HEK293T (cell line): ENCODE measurements around the gene ZNF469.
A peak's percentile ranks its signal among the peaks of the same experiment; 100 is the strongest.

Source experiments
- CTCF ChIA-PET: fragments of 350-600 bp; formaldehyde crosslinking; extraction: SDS; loops from one replicate; lab custom pipeline; 2021; ENCODE audit warnings: antibody characterized with exemption, inconsistent platforms; lab: Yijun Ruan, JAX
- POLR2A ChIA-PET: fragments of 350-600 bp; formaldehyde crosslinking; extraction: SDS; loops from one replicate; lab custom pipeline; 2020; ENCODE audit warnings: antibody characterized with exemption, inconsistent platforms; lab: Yijun Ruan, JAX
- DNase-seq: peaks from one replicate; pipeline ENCODE4 v3.0.0; 2012; ENCODE audit warnings: mixed read lengths; ENCODE audit errors: extremely low spot score
- ARNT ChIP-seq: fragments of 450-650 bp; IDR thresholded peaks from 2 replicates; pipeline ENCODE4 v1.6.1; 2017; ENCODE audit warnings: mild to moderate bottlenecking
- BHLHE40 ChIP-seq: fragments of 450-650 bp; IDR thresholded peaks from 2 replicates; pipeline ENCODE4 v1.6.1; 2016; ENCODE audit warnings: mild to moderate bottlenecking, moderate library complexity, borderline replicate concordance
- CTBP1 ChIP-seq: fragments of 450-650 bp; IDR thresholded peaks from 2 replicates; pipeline ENCODE4 v1.6.1; 2016; ENCODE audit warnings: borderline replicate concordance
- ELF4 ChIP-seq: fragments of 450-650 bp; IDR thresholded peaks from 2 replicates; pipeline ENCODE4 v1.6.1; 2017; ENCODE audit warnings: antibody characterized with exemption
- FOXA1 ChIP-seq: fragments of 450-650 bp; IDR thresholded peaks from 2 replicates; pipeline ENCODE4 v1.6.1; 2016; ENCODE audit warnings: mild to moderate bottlenecking
- FOXK2 ChIP-seq: fragments of 450-650 bp; IDR thresholded peaks from 2 replicates; pipeline ENCODE4 v1.6.1; 2016; ENCODE audit warnings: mild to moderate bottlenecking
- FOXM1 ChIP-seq: fragments of 450-650 bp; IDR thresholded peaks from 2 replicates; pipeline ENCODE4 v1.6.1; 2017; ENCODE audit warnings: mild to moderate bottlenecking, borderline replicate concordance
- HDGF ChIP-seq: fragments of 450-650 bp; IDR thresholded peaks from 2 replicates; pipeline ENCODE4 v1.6.1; 2017; ENCODE audit warnings: antibody characterized with exemption, borderline replicate concordance
- L3MBTL2 ChIP-seq: fragments of 450-650 bp; conservative IDR thresholded peaks from 2 replicates; pipeline ENCODE4 v1.6.1; 2016; ENCODE audit warnings: mild to moderate bottlenecking
- LEF1 ChIP-seq: fragments of 450-650 bp; IDR thresholded peaks from 2 replicates; pipeline ENCODE4 v1.6.1; 2017; ENCODE audit warnings: mild to moderate bottlenecking, borderline replicate concordance
- NFRKB ChIP-seq: fragments of 450-650 bp; IDR thresholded peaks from 2 replicates; pipeline ENCODE4 v1.6.1; 2016; ENCODE audit warnings: mild to moderate bottlenecking, moderate library complexity
- SP1 ChIP-seq: fragments of 450-650 bp; IDR thresholded peaks from 2 replicates; pipeline ENCODE4 v1.6.1; 2017
- SUZ12 ChIP-seq: fragments of 450-650 bp; IDR thresholded peaks from 2 replicates; pipeline ENCODE4 v1.6.1; 2016; ENCODE audit warnings: mild to moderate bottlenecking
- TARDBP ChIP-seq: fragments of 450-650 bp; IDR thresholded peaks from 2 replicates; pipeline ENCODE4 v1.6.1; 2016
- ZNF384 ChIP-seq: fragments of 450-650 bp; IDR thresholded peaks from 2 replicates; pipeline ENCODE4 v1.6.1; 2016
- TF ChIP-seq, protein P1 (sequence below): fragments of 450-650 bp; IDR thresholded peaks from 2 replicates; pipeline ENCODE4 v1.6.1; 2016

ZNF469 gene

DNA sequence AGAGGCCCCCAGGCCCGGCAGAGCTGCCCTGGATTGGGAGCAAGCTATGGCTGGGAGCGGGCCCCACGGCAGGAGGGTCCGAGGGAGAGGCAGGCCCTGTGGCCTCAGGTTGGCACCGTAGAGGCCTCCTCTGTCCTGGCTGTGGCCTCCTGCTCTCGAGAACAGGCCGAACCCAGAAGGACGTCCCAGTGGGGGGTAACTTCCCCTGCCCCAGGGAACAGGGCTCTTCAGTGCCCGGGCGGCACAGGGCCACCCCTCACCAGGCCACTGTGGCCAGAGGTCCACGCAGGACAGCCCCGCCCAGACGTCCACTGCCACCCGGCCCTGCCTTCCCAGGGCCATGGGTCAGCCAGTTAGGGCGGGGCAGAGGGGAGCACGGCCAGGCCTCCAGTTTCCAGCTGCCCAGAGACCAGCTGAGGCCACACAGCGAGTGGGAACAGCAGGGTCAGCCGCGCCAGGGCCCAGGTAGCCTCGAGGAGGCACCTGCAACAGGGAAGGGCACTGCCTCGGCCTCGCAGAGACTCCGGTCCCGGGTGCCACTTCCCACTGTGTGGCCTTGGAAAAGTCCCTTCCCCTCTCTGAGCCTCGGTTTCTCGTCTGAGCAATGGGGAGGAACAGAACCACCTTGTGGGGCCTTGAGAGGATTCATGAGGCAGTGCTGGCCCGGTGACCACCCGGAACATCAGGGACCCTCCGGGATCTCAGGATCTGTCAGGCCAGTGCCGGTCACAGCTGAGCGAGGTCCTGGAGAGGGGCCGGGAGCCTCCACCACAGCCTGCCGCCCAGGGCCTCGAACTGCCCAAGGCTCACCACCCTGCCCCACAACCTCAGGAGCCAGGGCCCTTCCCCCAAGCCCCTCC, 32.0 kb downstream of the ZNF469 start:
- ChIA-PET CTCF (no interaction called here), POLR2A (no interaction called here)
- TF ChIP-seq LEF1 (no peak), BHLHE40 (no peak), L3MBTL2 (no peak), SUZ12 (no peak), FOXK2 (no peak), ZNF384 (no peak), CTBP1 (no peak), FOXA1 (no peak), ARNT (no peak), SP1 (no peak), HDGF (no peak), NFRKB (no peak), ELF4 (no peak), FOXM1 (no peak), TARDBP (no peak)
- TF ChIP-seq, protein P1, sequence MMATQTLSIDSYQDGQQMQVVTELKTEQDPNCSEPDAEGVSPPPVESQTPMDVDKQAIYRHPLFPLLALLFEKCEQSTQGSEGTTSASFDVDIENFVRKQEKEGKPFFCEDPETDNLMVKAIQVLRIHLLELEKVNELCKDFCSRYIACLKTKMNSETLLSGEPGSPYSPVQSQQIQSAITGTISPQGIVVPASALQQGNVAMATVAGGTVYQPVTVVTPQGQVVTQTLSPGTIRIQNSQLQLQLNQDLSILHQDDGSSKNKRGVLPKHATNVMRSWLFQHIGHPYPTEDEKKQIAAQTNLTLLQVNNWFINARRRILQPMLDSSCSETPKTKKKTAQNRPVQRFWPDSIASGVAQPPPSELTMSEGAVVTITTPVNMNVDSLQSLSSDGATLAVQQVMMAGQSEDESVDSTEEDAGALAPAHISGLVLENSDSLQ = no peak
- DNase-seq = no peak

DNA sequence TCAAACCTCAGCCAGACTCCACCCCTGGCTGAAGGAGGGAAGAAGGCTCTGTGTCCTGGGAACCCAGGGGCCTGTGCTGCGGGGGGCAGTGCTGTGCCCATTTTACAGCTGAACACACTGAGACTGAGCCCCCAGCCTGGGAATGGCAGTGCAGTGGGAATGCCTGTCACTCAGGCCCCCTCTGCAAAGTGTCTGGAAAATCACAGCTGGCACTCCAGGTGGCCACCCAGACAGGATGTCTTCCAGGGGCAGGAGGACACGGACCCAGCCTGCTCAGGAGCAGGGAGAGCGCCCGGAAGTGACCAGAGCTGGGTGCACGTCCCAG, 32.6 kb downstream of the ZNF469 start:
- no peak for TF ChIP-seq ARNT
- no peak for TF ChIP-seq ZNF384
- ChIA-PET POLR2A (no interaction called here), CTCF (interaction anchor here (1.1 kb wide), 1 partner anchor 22 kb away, joined by 6 read pairs; no protein-coding TSS in a partner anchor)

DNA sequence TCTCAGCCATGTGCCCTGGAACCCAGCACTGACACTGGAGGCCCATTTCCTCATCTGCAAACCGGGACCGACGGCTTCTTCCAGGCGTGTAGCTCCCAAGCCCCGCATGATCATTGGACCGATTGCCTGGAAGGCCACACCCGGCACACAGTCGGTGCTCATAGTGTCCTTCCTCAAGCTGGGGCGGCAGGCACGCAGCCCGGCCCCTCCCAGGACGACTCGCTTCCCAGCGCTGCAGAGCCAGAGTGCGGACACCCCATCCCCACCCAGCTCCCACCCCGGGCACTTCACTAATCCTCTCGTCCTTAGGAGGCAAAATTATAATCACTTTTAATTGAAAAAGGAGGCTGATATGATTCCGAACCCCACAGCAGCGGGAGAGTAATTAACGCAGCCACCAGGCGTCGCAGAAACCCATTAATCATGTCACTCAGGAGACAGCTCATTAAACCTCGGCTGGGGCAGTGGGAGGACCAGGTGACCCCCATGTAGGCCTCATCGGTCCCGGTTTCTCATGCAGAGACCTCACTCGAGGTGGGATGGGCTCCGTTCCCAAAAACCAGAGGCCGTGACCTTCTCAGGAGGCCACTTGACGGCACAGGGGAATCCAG, 33.1 kb downstream of the ZNF469 start:
- no peak for DNase-seq
- no peak for TF ChIP-seq HDGF
- TF ChIP-seq ARNT = no peak
- TF ChIP-seq, protein P1 = peak; percentile 82
- no peak for TF ChIP-seq NFRKB
- TF ChIP-seq BHLHE40 = no peak
- TF ChIP-seq L3MBTL2 = no peak
- TF ChIP-seq SUZ12 = no peak
- POLR2A ChIA-PET = no interaction called here
- CTCF ChIA-PET = interaction anchor here (1.1 kb wide), 1 partner anchor 22 kb away, joined by 6 read pairs; no protein-coding TSS in a partner anchor

More for the DNA sequence above, 32.6 kb downstream of the ZNF469 start:
- DNase-seq = no peak

DNA sequence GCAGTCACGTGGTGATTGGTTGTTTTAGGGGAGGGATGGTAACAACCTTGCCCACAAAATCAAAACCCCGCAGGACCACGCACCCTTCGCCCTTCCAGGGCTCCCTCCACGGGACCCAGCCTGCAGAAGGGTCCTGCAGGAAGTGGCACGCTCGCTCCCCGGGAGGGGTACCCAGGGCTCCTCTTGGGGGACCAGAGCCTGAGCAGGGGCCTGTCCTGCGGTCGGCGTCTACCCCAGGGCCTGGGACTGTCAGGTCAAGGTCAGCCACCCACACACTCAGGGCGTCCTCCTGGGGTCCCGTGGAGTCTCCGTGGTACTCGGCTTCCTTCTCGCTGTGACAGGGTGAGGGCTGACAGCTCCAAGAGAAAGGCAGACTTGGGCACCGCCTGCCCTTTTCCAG, 33.9 kb downstream of the ZNF469 start:
- TF ChIP-seq FOXA1 (no peak), LEF1 (no peak), ELF4 (no peak), HDGF (no peak), FOXM1 (no peak), ARNT (no peak), NFRKB (no peak), BHLHE40 (no peak)
- POLR2A ChIA-PET = no interaction called here
- CTCF ChIA-PET = interaction anchor here (0.6 kb wide), 1 partner anchor 133 kb away, joined by 4 read pairs; no protein-coding TSS in a partner anchor
- DNase-seq = no peak

DNA sequence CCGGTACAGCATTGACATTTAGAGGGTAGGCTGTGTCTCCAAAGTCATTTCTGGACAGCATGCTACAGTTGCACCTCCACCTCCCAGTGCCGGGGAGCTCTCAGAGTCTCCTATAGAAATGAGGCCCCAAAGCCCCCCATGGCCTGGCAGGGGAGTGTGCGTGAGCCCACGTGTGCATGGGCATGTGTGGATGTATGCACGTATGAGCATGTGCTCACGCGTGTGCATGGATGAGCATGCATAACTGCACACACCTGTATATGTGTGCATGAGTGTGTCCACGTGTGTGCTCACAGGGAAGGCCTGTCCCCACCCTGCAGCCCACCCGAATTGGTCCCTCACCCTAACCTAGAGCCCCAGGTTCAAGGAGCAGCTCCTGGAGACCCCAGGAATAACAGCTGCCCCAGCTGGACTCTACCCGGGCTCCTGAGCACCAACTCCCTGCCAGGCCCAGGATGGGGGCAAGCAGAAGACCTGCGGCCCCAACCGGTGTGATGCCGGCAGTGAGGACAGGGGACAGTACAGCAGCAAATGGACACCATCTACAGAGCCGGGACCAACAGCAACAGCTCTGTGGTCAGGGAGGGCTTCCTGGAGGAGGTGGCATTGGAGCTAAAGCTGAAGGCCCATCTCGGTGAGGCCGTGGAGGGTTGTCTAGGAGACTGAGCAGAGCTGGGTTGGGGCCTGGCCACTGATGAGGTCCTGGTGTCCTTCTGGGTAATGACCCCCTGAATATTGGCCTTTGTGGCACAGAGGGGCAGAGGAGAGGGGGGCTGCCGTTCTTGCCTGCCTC, 35.1 kb downstream of the ZNF469 start:
- TF ChIP-seq TARDBP = no peak
- TF ChIP-seq HDGF = no peak
- no peak for TF ChIP-seq L3MBTL2
- no peak for TF ChIP-seq ELF4
- TF ChIP-seq ARNT = no peak
- no peak for TF ChIP-seq CTBP1
- TF ChIP-seq FOXK2 = no peak
- TF ChIP-seq LEF1 = no peak
- no peak for TF ChIP-seq ZNF384
- no peak for TF ChIP-seq BHLHE40
- TF ChIP-seq, protein P1 = no peak
- no peak for TF ChIP-seq FOXM1
- no peak for TF ChIP-seq NFRKB
- no peak for TF ChIP-seq SP1
- CTCF ChIA-PET = no interaction called here
- POLR2A ChIA-PET = no interaction called here
- no peak for DNase-seq

DNA sequence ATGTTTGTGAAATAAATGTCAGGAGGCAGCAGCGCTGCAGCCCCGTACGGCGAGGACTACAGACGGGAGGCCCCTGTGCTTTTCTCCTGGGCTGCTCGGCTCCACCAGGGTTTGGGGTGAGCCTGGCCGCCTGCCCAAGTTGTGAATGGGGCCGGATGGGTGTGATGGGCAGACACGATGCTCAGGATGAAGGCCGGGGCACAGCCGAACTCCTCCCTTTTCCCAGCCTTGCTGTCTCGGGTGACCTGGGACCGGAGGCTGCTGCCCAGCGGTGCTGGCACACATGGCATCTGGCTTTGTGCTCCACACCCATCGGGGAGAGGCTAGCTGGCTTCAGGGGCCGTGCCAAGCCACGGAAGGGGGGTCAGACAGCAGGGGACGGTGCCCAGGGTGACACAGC, 36.1 kb downstream of the ZNF469 start:
- ChIA-PET CTCF (no interaction called here), POLR2A (no interaction called here)
- no peak for TF ChIP-seq ZNF384
- DNase-seq = no peak

DNA sequence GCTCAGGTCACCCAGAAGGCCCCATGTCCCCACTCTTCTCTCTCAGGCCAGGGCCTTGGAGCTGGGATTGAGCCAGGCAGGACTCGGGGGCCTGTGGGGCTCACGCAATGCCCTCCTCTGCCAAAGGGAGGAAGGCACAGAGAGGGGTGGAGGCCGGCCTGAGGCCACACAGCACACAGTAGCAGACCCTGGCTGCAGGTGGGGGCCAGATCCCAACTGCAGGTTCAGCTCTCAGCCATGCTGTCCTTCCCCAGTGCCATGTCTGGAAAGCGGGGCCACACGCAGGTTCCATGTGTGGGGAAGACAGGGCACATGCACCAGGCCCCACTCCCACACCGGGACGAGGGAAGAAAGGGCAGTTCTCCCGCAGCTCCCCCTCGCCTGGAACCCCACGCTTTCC, 37.0 kb downstream of the ZNF469 start:
- ChIA-PET POLR2A (no interaction called here), CTCF (no interaction called here)
- DNase-seq = no peak
- no peak for TF ChIP-seq CTBP1
- TF ChIP-seq, protein P1 = no peak
- TF ChIP-seq L3MBTL2 = no peak
- TF ChIP-seq ARNT = no peak
